Gastroesophageal sphincter (tissue), 4 donors: ENCODE data around the gene FAHD2A. TPM values are rescaled to one million over a fixed set of nuclear protein-coding genes. Genes with fewer than 3 reads are reported as not detected.

Experiments
- ATAC-seq: fragments of 150-250 bp; one replicate; pipeline ENCODE4 v1.9.1; 2016; ENCODE audit warnings: mild to moderate bottlenecking, moderate library complexity
- H3K27ac ChIP-seq, 4 donors: fragments of 200-600 bp; sonication (generic) in 3 of 4; 1 replicate in 3 of 4; 2 replicates in 1 of 4; pipeline ENCODE4 v1.5.1; 2016 to 2019
- H3K27me3 ChIP-seq: fragments of 200-600 bp; sonication (generic); one replicate; pipeline ENCODE4 v1.5.1; 2019
- H3K36me3 ChIP-seq, 2 donors: fragments of 200-600 bp; sonication (generic); one replicate each; pipeline ENCODE4 v1.5.1; 2019; ENCODE audit warnings: control low read depth in 1 of 2
- H3K4me1 ChIP-seq, 3 donors: fragments of 200-600 bp; sonication (generic); 1 replicate in 2 of 3; 2 replicates in 1 of 3; pipeline ENCODE4 v1.5.1; 2016 to 2019; ENCODE audit warnings: control low read depth in 2 of 3
- H3K4me3 ChIP-seq, 2 donors: fragments of 200-600 bp; sonication (generic); one replicate each; pipeline ENCODE4 v1.5.1; 2019; ENCODE audit warnings: mild to moderate bottlenecking in 1 of 2, moderate library complexity in 1 of 2
- H3K9me3 ChIP-seq, 3 donors: fragments of 200-600 bp; sonication (generic); one replicate each; pipeline ENCODE4 v1.5.1; 2017 to 2019; ENCODE audit warnings: control low read depth in 2 of 3
- CTCF ChIP-seq, 4 experiments: fragments of 200-600 bp in 2 of 4; fragments of 450-650 bp in 2 of 4; sonication (generic) in 1 of 4; IDR thresholded peaks; one replicate each; pipeline ENCODE4 v1.5.1; 2017 to 2019; ENCODE audit warnings: antibody characterized with exemption in 4 of 4, mild to moderate bottlenecking in 2 of 4, moderate library complexity in 2 of 4
- EP300 ChIP-seq: sonication (generic); formaldehyde crosslinking; IDR thresholded peaks from one replicate; pipeline ENCODE4 v1.6.1; 2017; ENCODE audit warnings: antibody characterized with exemption, mild to moderate bottlenecking
- POLR2A ChIP-seq, 2 donors: fragments of 450-650 bp; IDR thresholded peaks; one replicate each; pipeline ENCODE4 v1.6.1; 2017; ENCODE audit warnings: antibody characterized with exemption in 2 of 2, mild to moderate bottlenecking in 2 of 2, moderate library complexity in 1 of 2
- POLR2AphosphoS5 ChIP-seq: sonication (generic); formaldehyde crosslinking; IDR thresholded peaks from one replicate; pipeline ENCODE4 v1.6.1; 2017; ENCODE audit warnings: antibody characterized with exemption
- WGBS, 2 donors: methylation state at CpG; one replicate each; pipeline ENCODE4 v1.1.5; 2018; ENCODE audit warnings: low coverage in 1 of 2; 5-methylcytosine and 5-hydroxymethylcytosine counted together
- total RNA-seq, 4 donors: library from RNA; depleted of rRNA; stranded (reverse); fragments of >200 nt; gene quantifications; one replicate each; pipeline ENCODE4 v1.1.0, GENCODE V29; 2016

FAHD2A gene
- total RNA-seq, 4 donors from 2014 or later = 6.5 to 29.8 (median 19.5) TPM

GRCh38 chr2:95372845-95373244, 29.7 kb upstream of the FAHD2A start:
- H3K9me3 ChIP-seq = no peaks in the 10 kb centered on the region
- ATAC-seq = no peak
- H3K36me3 ChIP-seq = peaks cover 0 to 33% of the 10 kb centered on the region in 2 donors
- no peaks in the 10 kb centered on the region for H3K4me1 ChIP-seq
- no peaks in the 10 kb centered on the region for H3K27me3 ChIP-seq
- TF ChIP-seq EP300 = no peak
- TF ChIP-seq POLR2AphosphoS5 = no peak
- no peak for TF ChIP-seq CTCF (IDR thresholded peaks at IDR 0.05)
- TF ChIP-seq POLR2A (IDR thresholded peaks at IDR 0.05) = no peak
- H3K27ac ChIP-seq = no peak overlapping the region
- WGBS, 2 donors = 83 to 97% methylated on average over 1 to 3 of the region's 8 CpGs
- no peak overlapping the region for H3K4me3 ChIP-seq

GRCh38 chr2:95374029-95374428, 28.5 kb upstream of the FAHD2A start:
- Histone ChIP-seq H3K27me3 (no peaks in the 10 kb centered on the region), H3K27ac (no peak overlapping the region), H3K9me3 (no peaks in the 10 kb centered on the region), H3K36me3 (peaks cover 0 to 44% of the 10 kb centered on the region in 2 donors), H3K4me3 (no peak overlapping the region), H3K4me1 (no peaks in the 10 kb centered on the region)
- no peak for ATAC-seq
- no CpG with 5 or more reads among the region's 6 CpGs for WGBS, 2 donors
- TF ChIP-seq EP300 = no peak
- TF ChIP-seq POLR2AphosphoS5 = no peak
- no peak for TF ChIP-seq POLR2A (IDR thresholded peaks at IDR 0.05)
- TF ChIP-seq CTCF (IDR thresholded peaks at IDR 0.05) = no peak

- no peaks in the 10 kb centered on the region for H3K4me1 ChIP-seq
- no peaks in the 10 kb centered on the region for H3K27me3 ChIP-seq
- no peak overlapping the region for H3K4me3 ChIP-seq
- TF ChIP-seq POLR2AphosphoS5 (no peak), EP300 (no peak), POLR2A (IDR thresholded peaks at IDR 0.05) (no peak), CTCF (IDR thresholded peaks at IDR 0.05) (no peak)
- no peaks in the 10 kb centered on the region for H3K9me3 ChIP-seq
- peaks cover 0 to 47% of the 10 kb centered on the region in 2 donors for H3K36me3 ChIP-seq
- no peak for ATAC-seq
- H3K27ac ChIP-seq = no peak overlapping the region
- 90 to 93% methylated on average over 2 to 5 of the region's 11 CpGs for WGBS, 2 donors
These were observed 28.0 kb upstream of the FAHD2A start for GRCh38 chr2:95374451-95374920.

GRCh38 chr2:95374921-95375471, 27.5 kb upstream of the FAHD2A start:
- WGBS, 2 donors = no CpG with 5 or more reads among the region's 15 CpGs

More at GRCh38 chr2:95374921-95375471, 27.5 kb upstream of the FAHD2A start:
- Histone ChIP-seq H3K4me3 (no peak overlapping the region), H3K36me3 (peaks cover 0 to 47% of the 10 kb centered on the region in 2 donors), H3K4me1 (no peaks in the 10 kb centered on the region), H3K27ac (no peak overlapping the region), H3K27me3 (no peaks in the 10 kb centered on the region), H3K9me3 (no peaks in the 10 kb centered on the region)
- no peak for ATAC-seq
- TF ChIP-seq CTCF (IDR thresholded peaks at IDR 0.05) (no peak), EP300 (no peak), POLR2AphosphoS5 (no peak), POLR2A (IDR thresholded peaks at IDR 0.05) (no peak)
